Neural progenitor cell (in vitro differentiated cells): ENCODE results near the gene ADCY3. TPM values are rescaled to one million over a fixed set of nuclear protein-coding genes. Genes with fewer than 3 reads are reported as not detected.

Experiments used
- DNase-seq: peaks from one replicate; pipeline ENCODE4 v3.0.0-alpha.2; 2016; ENCODE audit warnings: low spot score
- H2AFZ ChIP-seq: fragments of 200-600 bp; sonication (generic); replicated peaks from 2 replicates; pipeline ENCODE4 v1.6.1; 2016; ENCODE audit warnings: antibody characterized with exemption
- H3F3A ChIP-seq: fragments of 200-600 bp; sonication (generic); 2 replicates; pipeline ENCODE4 v1.6.1; 2016; ENCODE audit warnings: antibody characterized with exemption, low read depth
- H3K27ac ChIP-seq: fragments of 200-600 bp; sonication (generic); 2 replicates; pipeline ENCODE4 v1.5.1; 2016; ENCODE audit warnings: mild to moderate bottlenecking
- H3K27me3 ChIP-seq: fragments of 200-600 bp; sonication (generic); 2 replicates; pipeline ENCODE4 v1.6.1; 2016; ENCODE audit warnings: mild to moderate bottlenecking, moderate library complexity
- H3K36me3 ChIP-seq: fragments of 200-600 bp; sonication (generic); 2 replicates; pipeline ENCODE4 v1.5.1; 2016
- H3K4me1 ChIP-seq: fragments of 200-600 bp; sonication (generic); 2 replicates; pipeline ENCODE4 v1.6.1; 2016; ENCODE audit warnings: mixed run types
- H3K4me2 ChIP-seq: fragments of 200-600 bp; sonication (generic); 2 replicates; pipeline ENCODE4 v1.6.1; 2016
- H3K4me3 ChIP-seq: fragments of 200-600 bp; sonication (generic); 2 replicates; pipeline ENCODE4 v1.5.1; 2016
- H3K79me2 ChIP-seq: fragments of 200-600 bp; sonication (generic); 2 replicates; pipeline ENCODE4 v1.6.1; 2016; ENCODE audit warnings: low read depth
- H3K9ac ChIP-seq: fragments of 200-600 bp; sonication (generic); 2 replicates; pipeline ENCODE4 v1.6.1; 2016
- H3K9me3 ChIP-seq: fragments of 200-600 bp; sonication (generic); 2 replicates; pipeline ENCODE4 v1.5.1; 2016; ENCODE audit warnings: low read depth
- H4K20me1 ChIP-seq: fragments of 200-600 bp; sonication (generic); 2 replicates; pipeline ENCODE4 v1.6.1; 2016; ENCODE audit warnings: low read depth
- H3K27ac Mint-ChIP-seq: 3 replicates; pipeline ENCODE4 v1.8.0; 2021; ENCODE audit warnings: mixed read lengths
- H3K27me3 Mint-ChIP-seq: 2 replicates; pipeline ENCODE4 v1.8.0; 2022; ENCODE audit warnings: low read depth, mild to moderate bottlenecking, inconsistent platforms, moderate library complexity, mixed read lengths; ENCODE audit not compliant: insufficient read depth
- H3K36me3 Mint-ChIP-seq: 3 replicates; pipeline ENCODE4 v1.8.0; 2021; ENCODE audit warnings: mixed read lengths
- H3K4me1 Mint-ChIP-seq: 3 replicates; pipeline ENCODE4 v1.8.0; 2021; ENCODE audit warnings: mixed read lengths
- H3K4me3 Mint-ChIP-seq: 3 replicates; pipeline ENCODE4 v1.8.0; 2021; ENCODE audit warnings: mild to moderate bottlenecking, moderate library complexity, mixed read lengths
- H3K9me3 Mint-ChIP-seq: 3 replicates; pipeline ENCODE4 v1.8.0; 2020; ENCODE audit warnings: mixed read lengths
- CTCF ChIP-seq: fragments of 200-600 bp; sonication (generic); IDR thresholded peaks from 2 replicates; pipeline ENCODE4 v1.5.1; 2017; ENCODE audit warnings: antibody characterized with exemption, mild to moderate bottlenecking
- EZH2 ChIP-seq: fragments of 200-600 bp; sonication (generic); IDR thresholded peaks from 2 replicates; pipeline ENCODE4 v1.6.1; 2017; ENCODE audit warnings: antibody characterized with exemption, mild to moderate bottlenecking, moderate library complexity
- EZH2phosphoT487 ChIP-seq: fragments of 200-600 bp; sonication (generic); IDR thresholded peaks from 2 replicates; pipeline ENCODE4 v1.6.1; 2017; ENCODE audit warnings: antibody characterized with exemption
- total RNA-seq: library from RNA; depleted of rRNA; stranded (reverse); fragments of >200 nt; gene quantifications from 2 replicates; pipeline ENCODE4 v1.2.3, GENCODE V29; 2015; ENCODE audit warnings: low replicate concordance

ADCY3 gene
- total RNA-seq, 1 donor from 2014 or later = 25.3 TPM

GRCh38 chr2:24924266-24924665 lies 4.2 kb upstream of the ADCY3 start:
- no peak overlapping the region for H3K27ac Mint-ChIP-seq
- Histone ChIP-seq H3K4me3 (no peak overlapping the region), H3K4me2 (no peak overlapping the region), H3K27me3 (peaks cover 4% of the 10 kb centered on the region), H3K9me3 (no peaks in the 10 kb centered on the region), H3K4me1 (peaks cover 15% of the 10 kb centered on the region), H4K20me1 (no peaks in the 10 kb centered on the region), H3K36me3 (no peaks in the 10 kb centered on the region), H2AFZ (no peak overlapping the region), H3F3A (peaks cover 40% of the 10 kb centered on the region), H3K9ac (no peak overlapping the region), H3K79me2 (peaks cover 2% of the 10 kb centered on the region), H3K27ac (no peak overlapping the region)
- peaks cover 26% of the 10 kb centered on the region for H3K4me1 Mint-ChIP-seq
- no peak for TF ChIP-seq CTCF
- no peak for TF ChIP-seq EZH2
- TF ChIP-seq EZH2phosphoT487 = no peak
- H3K4me3 Mint-ChIP-seq = no peak overlapping the region
- no peaks in the 10 kb centered on the region for H3K36me3 Mint-ChIP-seq
- no peak for DNase-seq
- peaks cover 5% of the 10 kb centered on the region for H3K27me3 Mint-ChIP-seq
- H3K9me3 Mint-ChIP-seq = no peaks in the 10 kb centered on the region

- H3K27ac ChIP-seq = no peak overlapping the region
- no peak for DNase-seq
- H3K4me1 Mint-ChIP-seq = peaks cover 34% of the 10 kb centered on the region
Measured at GRCh38 chr2:24923106-24923505, 3.1 kb upstream of the ADCY3 start.

GRCh38 chr2:24922556-24922955 lies 2.5 kb upstream of the ADCY3 start:
- peaks cover 16% of the 10 kb centered on the region for H3K4me1 ChIP-seq
- peaks cover 9% of the 10 kb centered on the region for H4K20me1 ChIP-seq
- peaks cover 4% of the 10 kb centered on the region for H3K27me3 ChIP-seq
- H3K4me2 ChIP-seq = no peak overlapping the region
- no peak overlapping the region for H3K9ac ChIP-seq
- peaks cover 40% of the 10 kb centered on the region for H3F3A ChIP-seq
- Mint-ChIP-seq H3K9me3 (no peaks in the 10 kb centered on the region), H3K27me3 (peaks cover 8% of the 10 kb centered on the region), H3K36me3 (peaks cover 2% of the 10 kb centered on the region), H3K4me1 (peaks cover 37% of the 10 kb centered on the region), H3K27ac (no peak overlapping the region), H3K4me3 (no peak overlapping the region)
- H3K9me3 ChIP-seq = no peaks in the 10 kb centered on the region
- no peak for DNase-seq
- H3K27ac ChIP-seq = no peak overlapping the region
- H2AFZ ChIP-seq = no peak overlapping the region
- peaks cover 4% of the 10 kb centered on the region for H3K79me2 ChIP-seq
- H3K36me3 ChIP-seq = no peaks in the 10 kb centered on the region
- no peak overlapping the region for H3K4me3 ChIP-seq
- TF ChIP-seq CTCF = no peak
- no peak for TF ChIP-seq EZH2
- TF ChIP-seq EZH2phosphoT487 = no peak

More at GRCh38 chr2:24923106-24923505, 3.1 kb upstream of the ADCY3 start:
- Mint-ChIP-seq H3K27me3 (peaks cover 8% of the 10 kb centered on the region), H3K27ac (no peak overlapping the region), H3K9me3 (no peaks in the 10 kb centered on the region), H3K36me3 (peaks cover 2% of the 10 kb centered on the region), H3K4me3 (no peak overlapping the region)
- no peaks in the 10 kb centered on the region for H3K36me3 ChIP-seq
- H3K4me3 ChIP-seq = no peak overlapping the region
- H3K79me2 ChIP-seq = peaks cover 4% of the 10 kb centered on the region
- no peak overlapping the region for H2AFZ ChIP-seq
- no peaks in the 10 kb centered on the region for H3K9me3 ChIP-seq
- H3K27me3 ChIP-seq = peaks cover 4% of the 10 kb centered on the region
- no peak overlapping the region for H3K4me2 ChIP-seq
- peaks cover 42% of the 10 kb centered on the region for H3F3A ChIP-seq
- no peak overlapping the region for H3K9ac ChIP-seq
- H4K20me1 ChIP-seq = peaks cover 4% of the 10 kb centered on the region
- H3K4me1 ChIP-seq = peaks cover 16% of the 10 kb centered on the region
- no peak for TF ChIP-seq EZH2phosphoT487
- no peak for TF ChIP-seq EZH2
- no peak for TF ChIP-seq CTCF
